ENCODE data around the gene FIGN. TPM values are rescaled to one million over a fixed set of nuclear protein-coding genes. Genes with fewer than 3 reads are reported as not detected.

The FIGN gene
- total and polyA plus RNA-seq, 12 donors = 1.1 to 10.8 (median 5.2) TPM

DNA sequence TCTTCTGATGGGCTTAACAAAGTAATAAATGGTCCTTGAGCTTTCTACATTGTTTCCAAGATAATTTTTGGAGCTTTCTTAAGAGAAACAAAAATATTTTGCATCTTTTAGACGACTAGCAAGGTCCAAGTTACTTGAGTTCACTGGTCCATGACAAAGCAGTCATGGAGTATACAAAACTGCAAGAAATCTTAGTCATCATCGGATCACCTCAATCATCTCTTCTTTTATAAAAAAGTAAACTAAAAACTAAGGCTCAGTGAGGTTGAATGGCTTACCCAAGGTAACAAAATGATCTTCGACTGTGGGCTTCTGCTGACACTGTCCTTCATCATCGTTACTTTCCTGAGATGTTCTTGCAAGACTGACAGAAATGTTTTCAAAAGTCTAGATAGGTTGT is 11.9 kb downstream of the FIGN start:
- peaks cover 0 to 35% of the 10 kb centered on the region in 2 donors for H3K4me1 ChIP-seq (replicated peaks in 1 of 2)
- intact Hi-C loops (cut with DNase I) = no loop called here
- H3K27ac ChIP-seq = no peak overlapping the region
- DNase-seq = no peak
- 82 to 86% (median 84%) methylated on average over 4 of the region's 4 CpGs for WGBS, 4 donors
- no peak overlapping the region for H3K4me3 ChIP-seq
- H3K27me3 ChIP-seq = no peaks in the 10 kb centered on the region
- H3K36me3 ChIP-seq (replicated peaks in 1 of 2) = no peaks in the 10 kb centered on the region
- no peak for TF ChIP-seq POLR2A (IDR thresholded peaks at IDR 0.05)
- TF ChIP-seq, protein P1, sequence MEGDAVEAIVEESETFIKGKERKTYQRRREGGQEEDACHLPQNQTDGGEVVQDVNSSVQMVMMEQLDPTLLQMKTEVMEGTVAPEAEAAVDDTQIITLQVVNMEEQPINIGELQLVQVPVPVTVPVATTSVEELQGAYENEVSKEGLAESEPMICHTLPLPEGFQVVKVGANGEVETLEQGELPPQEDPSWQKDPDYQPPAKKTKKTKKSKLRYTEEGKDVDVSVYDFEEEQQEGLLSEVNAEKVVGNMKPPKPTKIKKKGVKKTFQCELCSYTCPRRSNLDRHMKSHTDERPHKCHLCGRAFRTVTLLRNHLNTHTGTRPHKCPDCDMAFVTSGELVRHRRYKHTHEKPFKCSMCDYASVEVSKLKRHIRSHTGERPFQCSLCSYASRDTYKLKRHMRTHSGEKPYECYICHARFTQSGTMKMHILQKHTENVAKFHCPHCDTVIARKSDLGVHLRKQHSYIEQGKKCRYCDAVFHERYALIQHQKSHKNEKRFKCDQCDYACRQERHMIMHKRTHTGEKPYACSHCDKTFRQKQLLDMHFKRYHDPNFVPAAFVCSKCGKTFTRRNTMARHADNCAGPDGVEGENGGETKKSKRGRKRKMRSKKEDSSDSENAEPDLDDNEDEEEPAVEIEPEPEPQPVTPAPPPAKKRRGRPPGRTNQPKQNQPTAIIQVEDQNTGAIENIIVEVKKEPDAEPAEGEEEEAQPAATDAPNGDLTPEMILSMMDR (IDR thresholded peaks at IDR 0.05) = no peak
- no peaks in the 10 kb centered on the region for H3K9me3 ChIP-seq (replicated peaks in 1 of 3)

GRCh38 chr2:163723348-163723747 is 12.5 kb downstream of the FIGN start:
- Histone ChIP-seq H3K27ac (no peak overlapping the region), H3K4me3 (no peak overlapping the region), H3K4me1 (replicated peaks in 1 of 2) (peaks cover 0 to 36% of the 10 kb centered on the region in 2 donors), H3K27me3 (no peaks in the 10 kb centered on the region), H3K36me3 (replicated peaks in 1 of 2) (no peaks in the 10 kb centered on the region), H3K9me3 (replicated peaks in 1 of 3) (no peaks in the 10 kb centered on the region)
- TF ChIP-seq, protein P1 (IDR thresholded peaks at IDR 0.05) = no peak
- TF ChIP-seq POLR2A (IDR thresholded peaks at IDR 0.05) = no peak
- no peak for DNase-seq
- intact Hi-C loops (cut with DNase I) = no loop called here
- WGBS, 4 donors = 90 to 99% (median 92%) methylated on average over 3 of the region's 3 CpGs

DNA sequence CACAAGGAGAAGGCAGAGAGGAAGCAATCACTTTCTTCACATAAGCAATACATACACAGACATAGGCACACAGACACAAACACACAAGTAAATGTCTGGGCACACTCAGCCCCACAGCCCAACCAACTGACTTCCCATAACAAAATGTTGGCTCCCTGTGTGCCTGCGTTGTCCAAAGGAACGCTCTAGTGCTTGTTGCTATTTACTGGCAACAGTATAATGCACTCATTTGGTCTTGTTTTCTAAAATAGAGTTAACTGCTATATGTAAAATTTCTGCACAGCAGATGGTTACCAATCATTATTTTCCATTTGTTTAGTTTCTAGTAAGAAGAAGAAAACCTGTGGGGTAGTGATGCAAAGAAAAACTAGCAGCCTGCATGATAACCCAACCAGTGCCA is 16.5 kb downstream of the FIGN start:
- TF ChIP-seq, protein P1 (IDR thresholded peaks at IDR 0.05) = no peak
- TF ChIP-seq POLR2A (IDR thresholded peaks at IDR 0.05) = no peak
- intact Hi-C loops (cut with DNase I) = no loop called here
- 94 to 100% (median 97%) methylated on average over 2 of the region's 2 CpGs for WGBS, 4 donors

DNA sequence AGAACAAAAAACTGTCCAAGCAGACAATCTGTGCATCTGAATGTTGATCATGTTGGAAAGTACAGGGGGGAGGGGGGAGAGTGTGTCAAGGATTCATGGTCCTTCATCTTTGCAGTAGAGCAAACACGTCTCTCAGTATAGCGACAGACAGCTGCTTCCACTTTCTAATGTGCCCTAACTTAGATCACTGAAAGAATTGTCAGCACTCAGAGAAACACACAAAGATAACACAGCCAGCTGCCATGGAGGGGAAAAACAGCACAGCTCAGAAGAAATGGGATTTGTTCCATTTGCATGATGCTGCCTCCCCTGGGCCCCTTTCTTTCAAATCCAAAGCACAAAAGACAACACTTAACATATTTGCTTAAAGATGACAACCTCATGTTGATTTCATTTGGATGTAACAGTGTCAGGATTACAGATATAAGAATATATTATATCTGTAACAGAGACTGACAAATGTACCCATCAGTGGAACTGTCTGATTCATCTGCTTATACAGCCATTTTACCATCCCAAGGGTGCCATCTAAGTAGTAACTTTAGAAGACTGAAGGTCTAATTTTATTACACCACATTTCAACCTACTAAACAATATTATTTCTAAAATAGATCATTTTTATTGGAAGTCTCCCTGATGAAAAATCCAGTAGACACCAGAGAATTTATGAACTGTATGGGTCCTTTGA is 17.7 kb downstream of the FIGN start:
- no peak for DNase-seq
- Histone ChIP-seq H3K4me1 (replicated peaks in 1 of 2) (peaks cover 11 to 30% of the 10 kb centered on the region in 2 donors), H3K9me3 (replicated peaks in 1 of 3) (no peaks in the 10 kb centered on the region), H3K36me3 (replicated peaks in 1 of 2) (no peaks in the 10 kb centered on the region), H3K27ac (peak overlapping the region in 2 of 5 donors; percentile 18 to 29), H3K4me3 (no peak overlapping the region), H3K27me3 (no peaks in the 10 kb centered on the region)
- TF ChIP-seq, protein P1 (IDR thresholded peaks at IDR 0.05) = no peak
- no peak for TF ChIP-seq POLR2A (IDR thresholded peaks at IDR 0.05)
- intact Hi-C loops (cut with DNase I) = no loop called here
- 16 to 30% (median 23%) methylated on average over 2 of the region's 2 CpGs for WGBS, 4 donors

More for the DNA sequence above, 16.5 kb downstream of the FIGN start:
- no peaks in the 10 kb centered on the region for H3K9me3 ChIP-seq (replicated peaks in 1 of 3)
- peaks cover 11 to 26% of the 10 kb centered on the region in 2 donors for H3K4me1 ChIP-seq (replicated peaks in 1 of 2)
- H3K27me3 ChIP-seq = no peaks in the 10 kb centered on the region
- H3K27ac ChIP-seq = no peak overlapping the region
- no peaks in the 10 kb centered on the region for H3K36me3 ChIP-seq (replicated peaks in 1 of 2)
- H3K4me3 ChIP-seq = no peak overlapping the region
- DNase-seq = no peak
